HG03095 (cell line): ENCODE measurements around the gene MRPL22.
"Not testable (repeated sequence)": the region's sequence is repeated elsewhere in the genome, so short reads cannot be mapped to it uniquely, and the experiment has no call there.

Experiments
- ATAC-seq: cut with Tn5 transposase; IDR thresholded peaks from one replicate; pipeline ENCODE4 v1.9.1; 2021; ENCODE audit warnings: moderate library complexity; ENCODE audit not compliant: unreplicated experiment

MRPL22 gene

DNA sequence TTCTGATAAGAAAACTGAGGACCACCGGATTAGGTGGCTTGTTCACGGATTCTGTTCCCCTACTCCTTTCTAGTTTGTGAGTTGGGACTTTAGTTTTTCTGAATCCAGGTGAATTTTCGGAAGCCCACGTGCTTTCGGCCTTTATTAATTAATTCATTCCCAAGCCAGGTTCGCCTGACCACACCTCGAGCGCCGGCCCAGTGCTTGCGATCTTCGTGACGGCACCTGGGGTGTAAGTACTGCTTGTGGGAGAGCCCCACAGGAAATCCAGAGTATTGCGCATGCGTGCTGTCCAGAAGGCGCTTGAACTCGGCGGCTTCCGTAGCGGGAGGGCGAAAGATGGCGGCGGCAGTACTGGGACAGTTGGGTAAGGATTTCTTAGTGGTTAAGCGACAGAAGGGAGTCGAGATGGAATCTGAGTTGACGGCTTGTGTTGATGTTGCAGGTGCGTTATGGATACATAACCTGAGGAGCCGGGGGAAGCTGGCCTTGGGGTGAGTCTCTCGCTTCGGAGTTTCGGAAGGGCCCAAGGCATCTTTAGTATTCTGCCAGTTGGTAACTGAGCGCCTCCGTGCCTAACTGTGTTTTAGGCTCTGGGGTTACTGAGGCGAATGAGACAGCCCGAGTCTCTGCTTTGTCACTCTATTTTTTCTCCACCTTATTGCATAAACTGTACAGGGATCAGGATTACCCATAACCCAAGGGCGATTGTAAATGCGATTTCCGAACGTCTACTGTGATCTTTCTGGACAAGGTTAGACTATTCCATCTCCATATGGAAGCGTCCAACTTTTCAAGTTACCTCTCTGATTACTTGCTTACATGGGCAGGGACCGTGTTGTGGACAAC, at the start of gene MRPL22:
MRPL22 (plus strand) TSS at position 302 of the 849 bp plus-strand sequence; CDS start at position 340, 38 bp downstream.
- peak; percentile 45 for ATAC-seq

DNA sequence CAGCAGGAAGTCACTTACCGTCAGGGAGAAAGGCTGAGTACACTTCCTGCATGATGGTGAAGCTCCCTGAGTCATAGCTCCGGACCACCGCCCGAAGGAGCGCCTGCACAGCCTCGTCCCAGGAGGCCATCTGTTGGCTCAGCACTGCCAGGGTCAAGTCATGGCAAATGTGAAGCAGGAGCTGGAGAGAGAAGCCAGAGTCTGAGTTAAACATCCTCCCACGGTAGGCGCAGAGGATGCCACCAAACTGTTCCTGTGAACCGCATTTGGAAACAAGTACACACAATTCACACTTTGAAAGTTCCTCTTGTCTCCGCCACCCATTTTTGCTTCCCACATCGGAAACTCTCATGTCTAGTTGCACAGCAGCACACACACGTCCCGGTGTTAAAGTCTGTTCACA, 48.5 kb upstream of the MRPL22 start:
- ATAC-seq: no peak

DNA sequence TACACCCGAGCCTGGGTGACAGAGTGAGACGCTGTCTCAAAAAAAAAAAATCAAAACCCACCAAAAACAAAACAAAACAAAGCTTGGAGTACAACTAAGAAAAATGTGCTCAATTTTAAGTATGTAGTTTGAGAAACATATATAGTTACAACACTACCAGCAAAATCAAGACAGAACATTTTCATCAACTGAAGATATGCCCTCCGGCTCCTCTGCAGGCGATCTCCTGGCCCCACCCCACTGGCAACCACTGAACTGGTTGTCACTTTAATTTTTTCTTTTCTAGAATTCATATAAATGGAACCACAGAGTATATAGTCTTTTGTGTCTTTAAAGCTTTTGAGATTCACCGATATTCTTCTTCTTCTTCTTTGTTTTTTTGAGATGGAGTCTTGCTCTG, 47.5 kb upstream of the MRPL22 start:
- ATAC-seq: no peak

- no peak for ATAC-seq
Observed at GRCh38 chr5:154895606-154896561, 45.0 kb upstream of the MRPL22 start.

GRCh38 chr5:154896562-154897165, 44.2 kb upstream of the MRPL22 start:
- ATAC-seq: no peak

GRCh38 chr5:154898210-154898609, 42.7 kb upstream of the MRPL22 start:
- ATAC-seq: no peak

DNA sequence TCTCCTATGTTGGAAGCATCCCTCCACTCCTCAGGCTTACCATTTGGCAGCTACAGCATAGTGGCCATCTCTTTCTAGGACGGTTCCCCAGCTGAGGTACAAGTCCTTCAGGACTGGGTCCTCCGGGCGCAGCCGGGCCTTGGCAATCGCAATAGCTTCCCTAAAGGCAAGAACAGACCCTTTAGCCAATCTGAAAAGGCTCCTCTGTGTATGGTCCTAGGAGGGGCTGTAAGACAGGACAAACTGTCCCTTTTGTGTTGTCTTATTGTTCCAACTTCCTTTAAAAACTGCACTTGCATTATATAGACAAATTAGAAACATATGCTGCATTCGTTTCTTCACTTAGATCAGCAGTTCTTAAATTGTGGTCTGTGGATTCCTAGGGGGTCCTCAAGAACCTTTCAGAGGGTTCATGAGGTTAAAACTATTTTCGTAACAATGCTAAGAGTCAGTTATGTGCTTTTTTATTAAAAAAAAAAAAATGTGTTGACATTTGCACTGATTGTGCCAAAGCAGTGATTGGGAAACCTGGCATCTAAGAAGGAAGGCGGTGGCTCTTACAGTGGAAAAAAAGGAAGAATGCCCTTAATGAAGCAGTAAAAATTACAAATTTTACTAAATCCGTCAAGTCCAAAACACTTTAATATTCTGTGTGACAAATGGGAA, 41.6 kb upstream of the MRPL22 start:
- no peak for ATAC-seq

DNA sequence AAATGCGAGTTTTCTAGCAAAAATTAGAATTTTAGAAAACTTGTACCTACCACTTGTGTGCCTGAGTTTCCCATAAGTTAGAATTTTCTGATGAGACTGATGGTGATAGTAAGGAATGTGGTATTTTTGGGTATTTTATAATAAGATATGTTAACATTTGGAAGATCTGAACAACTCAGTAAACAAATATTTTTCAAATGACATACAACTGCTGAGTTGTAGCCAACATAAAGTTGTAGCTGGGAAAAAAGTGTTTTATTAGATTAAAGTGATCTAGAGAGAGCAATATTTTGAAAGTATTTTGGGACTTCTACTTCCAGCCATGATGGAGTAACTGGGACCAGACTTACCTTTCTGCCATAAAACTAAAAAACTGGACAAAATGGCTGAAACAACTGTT, 40.8 kb upstream of the MRPL22 start:
- ATAC-seq: no peak

DNA sequence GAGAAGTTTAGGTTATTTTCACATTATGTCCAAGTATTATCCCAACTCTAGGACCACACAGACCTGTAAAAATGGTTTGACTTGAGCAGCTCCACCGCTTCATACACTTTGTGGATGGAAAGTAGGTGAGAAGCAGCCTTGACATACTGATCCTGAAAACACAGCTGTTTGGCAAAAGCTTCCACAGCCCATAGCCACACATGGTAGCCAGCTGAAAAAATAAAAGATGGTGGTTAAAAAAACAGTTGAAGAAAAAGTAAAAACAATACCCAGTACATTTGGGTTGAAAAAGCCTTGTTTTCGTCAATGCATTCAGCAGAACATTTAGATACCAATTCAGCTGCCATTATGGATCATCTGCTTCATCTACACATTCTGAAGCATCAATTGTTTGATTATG, 39.6 kb upstream of the MRPL22 start:
- no peak for ATAC-seq

DNA sequence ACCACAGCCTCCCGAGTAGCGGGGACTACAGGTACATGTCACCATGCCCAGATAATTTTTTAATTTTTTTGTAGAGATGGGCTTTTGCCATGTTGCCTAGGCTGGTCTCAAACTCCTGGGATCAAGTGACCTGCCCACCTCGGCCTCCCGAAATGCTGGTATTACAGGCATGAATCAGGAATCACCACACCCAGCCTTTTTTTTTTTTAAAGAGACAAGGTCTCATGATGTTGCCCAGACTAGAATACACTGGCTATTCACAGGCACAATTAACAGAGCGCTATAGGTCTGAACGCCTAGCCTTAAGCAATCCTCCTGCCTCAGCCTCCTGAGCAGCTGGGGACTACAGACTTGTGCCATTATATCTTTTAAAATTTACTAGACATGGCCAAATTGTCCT, 39.0 kb upstream of the MRPL22 start:
- ATAC-seq: no peak

GRCh38 chr5:154905601-154906000, 35.3 kb upstream of the MRPL22 start:
- not testable (repeated sequence) for ATAC-seq

GRCh38 chr5:154916874-154917273, 24.0 kb upstream of the MRPL22 start:
- no peak for ATAC-seq

DNA sequence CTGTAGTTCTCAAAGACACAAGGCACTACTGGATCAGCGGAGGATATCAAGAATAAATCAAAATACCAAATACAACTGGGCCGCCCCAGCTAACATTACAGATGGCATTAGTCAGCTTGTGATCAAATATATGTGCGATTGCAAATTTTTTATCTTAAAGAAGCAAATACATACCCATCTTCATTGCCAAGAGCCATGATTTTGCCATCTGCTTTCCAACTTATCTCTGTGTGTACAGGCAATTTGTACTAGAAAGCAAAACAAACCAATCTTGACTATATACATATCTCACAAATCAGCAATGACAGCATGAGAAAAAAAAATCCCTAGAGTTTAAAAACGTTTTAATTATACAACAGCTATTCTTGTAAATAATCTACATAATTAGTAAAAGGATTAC, 23.1 kb upstream of the MRPL22 start:
- ATAC-seq: no peak

DNA sequence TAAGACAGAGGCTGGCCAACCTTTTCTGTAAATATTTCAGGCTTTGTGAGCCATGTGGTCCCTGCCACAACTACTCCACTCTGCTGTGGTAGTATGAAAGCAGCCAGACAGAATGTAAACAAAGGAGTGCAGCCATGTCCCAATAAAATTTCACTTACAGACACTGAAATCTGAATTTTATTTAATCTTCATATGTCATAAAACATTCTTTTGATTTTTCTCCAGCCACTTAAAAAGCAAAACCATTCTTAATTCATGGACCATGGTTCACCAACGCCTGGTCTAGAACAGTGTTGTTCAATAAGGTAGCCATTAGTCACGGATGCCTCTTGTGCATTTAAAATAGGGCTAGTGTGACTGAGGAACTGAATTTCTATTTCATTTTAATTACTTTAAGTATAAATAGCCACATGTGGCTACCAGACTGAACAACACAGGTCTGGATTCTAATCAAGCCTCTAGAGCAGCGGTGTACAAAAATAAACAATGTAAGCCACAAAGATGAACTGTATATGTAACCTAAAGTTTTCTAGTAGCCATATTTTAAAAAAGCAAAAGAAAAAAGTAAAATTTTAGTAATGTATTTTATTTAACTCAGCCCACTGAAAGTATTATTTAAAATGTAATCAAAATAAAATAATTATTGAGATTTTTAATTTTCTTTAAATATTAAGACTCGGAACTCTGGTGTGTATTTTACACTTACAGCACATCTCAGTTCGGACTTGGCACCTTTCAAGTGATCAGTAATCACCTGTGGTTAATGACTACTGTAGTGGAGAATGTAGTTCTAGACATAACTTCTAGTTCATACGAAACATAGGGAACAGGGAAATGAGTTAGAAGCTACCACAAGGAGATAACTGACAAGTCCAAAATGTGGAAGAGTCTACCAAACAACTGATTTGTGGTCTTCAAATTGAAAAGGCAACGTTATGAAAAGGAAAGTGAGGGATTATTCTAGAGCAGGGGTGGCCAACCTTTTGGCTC, 17.1 kb upstream of the MRPL22 start:
- ATAC-seq: no peak

DNA sequence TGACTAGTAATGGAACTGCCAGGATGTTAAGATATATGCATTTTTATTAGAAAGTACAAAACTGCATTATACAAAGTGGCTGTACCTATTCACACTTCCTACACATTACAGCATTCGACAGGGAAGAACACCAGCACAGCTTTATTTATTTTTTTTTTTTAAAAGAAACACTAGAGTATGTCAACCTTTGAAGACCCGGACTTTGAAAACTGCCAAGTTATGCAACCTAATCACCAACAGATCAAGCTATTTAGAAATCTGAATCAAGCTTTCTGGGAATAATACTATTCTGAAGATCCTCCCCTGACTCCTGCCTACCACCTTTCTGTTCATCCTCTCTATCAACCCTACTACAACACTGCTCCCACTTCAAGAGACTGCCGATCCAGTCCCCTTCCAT, 7.3 kb upstream of the MRPL22 start:
- no peak for ATAC-seq

DNA sequence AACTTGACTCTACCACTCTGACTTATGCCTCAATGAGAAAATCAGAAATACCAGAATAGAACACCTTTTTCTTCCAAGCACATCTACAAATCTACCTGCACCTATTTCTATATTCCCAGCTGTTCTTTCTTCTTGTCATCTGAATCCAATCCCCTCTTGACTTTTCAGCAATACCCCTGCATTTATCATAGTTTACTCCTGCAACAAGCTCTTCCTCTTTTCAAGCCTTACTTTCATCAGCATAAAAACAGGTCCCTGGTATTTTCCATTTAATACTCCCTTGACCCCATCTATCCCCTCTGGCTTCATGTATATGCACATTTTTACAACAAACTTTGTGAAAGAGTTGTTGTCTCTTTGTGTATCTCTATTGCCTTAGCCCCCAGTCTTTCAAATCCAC, 6.0 kb upstream of the MRPL22 start:
- no peak for ATAC-seq

DNA sequence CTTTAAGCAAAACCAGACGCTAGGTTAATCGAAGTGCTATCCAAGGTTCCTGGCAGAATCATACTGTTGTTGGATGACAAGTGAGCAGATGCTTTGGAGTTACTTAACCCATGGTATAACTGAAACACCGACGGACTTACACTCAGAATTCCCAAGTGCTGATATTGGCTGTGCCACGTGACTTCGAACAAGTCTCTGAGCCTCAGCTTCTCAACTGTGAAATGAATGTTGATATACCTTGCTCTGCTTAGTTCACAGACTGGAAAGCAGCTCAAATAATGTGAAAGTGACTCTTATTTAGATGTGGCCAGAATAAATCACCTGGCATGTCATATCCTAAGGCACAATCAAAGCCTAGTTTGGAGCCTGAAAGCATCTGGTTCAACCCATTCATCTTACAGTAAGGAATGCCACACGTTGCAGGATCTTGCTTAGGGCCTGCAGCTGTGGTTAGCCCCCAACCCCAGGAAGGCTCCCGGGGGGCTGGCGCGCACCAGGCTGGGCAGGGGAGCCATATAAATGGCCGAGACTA, 3.6 kb upstream of the MRPL22 start:
- ATAC-seq: no peak

DNA sequence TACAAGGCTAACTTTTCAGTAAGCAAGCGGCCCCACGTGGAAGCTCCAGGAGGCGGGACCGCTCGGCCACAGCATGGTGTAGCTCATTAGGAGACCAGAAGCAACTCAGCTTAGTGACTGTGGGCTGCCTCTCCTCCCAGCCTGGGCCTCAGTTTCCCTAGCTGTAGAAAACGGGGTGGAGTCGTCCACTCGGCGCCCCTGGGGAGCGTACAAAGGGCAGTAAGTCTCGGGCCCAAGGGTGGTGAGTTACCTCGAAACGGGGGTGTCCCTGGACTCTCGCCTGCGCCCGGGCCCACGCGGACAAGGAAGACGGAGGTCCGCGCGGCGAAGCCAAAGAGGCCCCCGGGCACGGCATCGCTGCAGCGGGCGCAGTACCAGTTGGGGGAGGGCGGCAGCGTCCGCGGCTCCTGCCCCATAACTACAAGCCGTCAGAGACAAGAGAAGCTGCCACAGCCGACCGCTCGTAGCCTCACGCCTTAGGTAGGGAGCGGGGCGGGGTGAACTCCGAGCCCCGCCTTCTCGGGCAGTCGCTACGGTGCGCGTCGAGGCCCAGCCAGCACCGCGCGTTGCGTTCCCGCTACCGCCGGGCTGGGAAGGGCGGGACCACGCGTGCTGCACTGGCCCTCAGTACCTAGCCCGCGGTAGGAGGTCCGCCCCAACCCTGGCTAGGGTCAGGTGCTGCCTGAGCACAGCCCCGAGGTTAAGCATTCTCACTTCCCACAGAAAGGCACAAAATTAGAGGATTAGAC, 3.0 kb upstream of the MRPL22 start, which contains the start of gene GEMIN5:
GEMIN5 (minus strand) TSS at position 494 of the 749 bp plus-strand sequence; CDS start at position 416, 78 bp downstream.
- peak; percentile 83 for ATAC-seq
